ENCODE measurements around the gene SOX9.

- TF ChIP-seq POLR2A (IDR thresholded peaks at IDR 0.05), result no peak
- TF ChIP-seq, protein P1, sequence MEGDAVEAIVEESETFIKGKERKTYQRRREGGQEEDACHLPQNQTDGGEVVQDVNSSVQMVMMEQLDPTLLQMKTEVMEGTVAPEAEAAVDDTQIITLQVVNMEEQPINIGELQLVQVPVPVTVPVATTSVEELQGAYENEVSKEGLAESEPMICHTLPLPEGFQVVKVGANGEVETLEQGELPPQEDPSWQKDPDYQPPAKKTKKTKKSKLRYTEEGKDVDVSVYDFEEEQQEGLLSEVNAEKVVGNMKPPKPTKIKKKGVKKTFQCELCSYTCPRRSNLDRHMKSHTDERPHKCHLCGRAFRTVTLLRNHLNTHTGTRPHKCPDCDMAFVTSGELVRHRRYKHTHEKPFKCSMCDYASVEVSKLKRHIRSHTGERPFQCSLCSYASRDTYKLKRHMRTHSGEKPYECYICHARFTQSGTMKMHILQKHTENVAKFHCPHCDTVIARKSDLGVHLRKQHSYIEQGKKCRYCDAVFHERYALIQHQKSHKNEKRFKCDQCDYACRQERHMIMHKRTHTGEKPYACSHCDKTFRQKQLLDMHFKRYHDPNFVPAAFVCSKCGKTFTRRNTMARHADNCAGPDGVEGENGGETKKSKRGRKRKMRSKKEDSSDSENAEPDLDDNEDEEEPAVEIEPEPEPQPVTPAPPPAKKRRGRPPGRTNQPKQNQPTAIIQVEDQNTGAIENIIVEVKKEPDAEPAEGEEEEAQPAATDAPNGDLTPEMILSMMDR (IDR thresholded peaks at IDR 0.05), result no peak
- TF ChIP-seq EP300 (IDR thresholded peaks at IDR 0.05; ENCODE audit: low read depth), result no peak
- TF ChIP-seq POLR2AphosphoS5 (IDR thresholded peaks at IDR 0.05), result no peak
Observed at GRCh38 chr17:72117535-72118334, 3.1 kb upstream of the SOX9 start.
